Ishikawa (cell line): ENCODE results near the gene TRIM9.

ENCODE experiments used
- CEBPB ChIP-seq: IDR thresholded peaks from 2 replicates; pipeline ENCODE4 v1.6.1; 2012
- CREB1 ChIP-seq: IDR thresholded peaks from 2 replicates; pipeline ENCODE4 v1.6.1; 2012; ENCODE audit warnings: low read depth
- EGR1 ChIP-seq: IDR thresholded peaks from 2 replicates; pipeline ENCODE4 v1.6.1; 2012
- EP300 ChIP-seq: IDR thresholded peaks from 2 replicates; pipeline ENCODE4 v1.6.1; 2012; ENCODE audit warnings: borderline replicate concordance
- FOXM1 ChIP-seq: IDR thresholded peaks from 2 replicates; pipeline ENCODE4 v1.6.1; 2012; ENCODE audit warnings: low read depth, borderline replicate concordance
- NFIC ChIP-seq: IDR thresholded peaks from 2 replicates; pipeline ENCODE4 v1.6.1; 2012
- RAD21 ChIP-seq: IDR thresholded peaks from 2 replicates; pipeline ENCODE4 v1.6.1; 2012; ENCODE audit warnings: low read depth
- TAF1 ChIP-seq: IDR thresholded peaks from 2 replicates; pipeline ENCODE4 v1.6.1; 2012; ENCODE audit warnings: low read depth, mild to moderate bottlenecking
- TCF12 ChIP-seq: IDR thresholded peaks from 2 replicates; pipeline ENCODE4 v1.6.1; 2012; ENCODE audit warnings: low read depth
- TEAD4 ChIP-seq: IDR thresholded peaks from 2 replicates; pipeline ENCODE4 v1.6.1; 2012
- YY1 ChIP-seq: IDR thresholded peaks from 2 replicates; pipeline ENCODE4 v1.6.1; 2012; ENCODE audit warnings: low read depth
- ZBTB7A ChIP-seq: IDR thresholded peaks from 2 replicates; pipeline ENCODE4 v1.6.1; 2012; ENCODE audit warnings: low read depth
- TF ChIP-seq, protein P1 (sequence below): IDR thresholded peaks from 2 replicates; pipeline ENCODE4 v1.6.1; 2012; ENCODE audit warnings: low read depth, mild to moderate bottlenecking
- TF ChIP-seq, protein P2 (sequence below): IDR thresholded peaks from 2 replicates; pipeline ENCODE4 v1.6.1; 2012
- TF ChIP-seq, protein P3 (sequence below): IDR thresholded peaks from 2 replicates; pipeline ENCODE4 v1.6.1; 2012

Gene TRIM9

DNA sequence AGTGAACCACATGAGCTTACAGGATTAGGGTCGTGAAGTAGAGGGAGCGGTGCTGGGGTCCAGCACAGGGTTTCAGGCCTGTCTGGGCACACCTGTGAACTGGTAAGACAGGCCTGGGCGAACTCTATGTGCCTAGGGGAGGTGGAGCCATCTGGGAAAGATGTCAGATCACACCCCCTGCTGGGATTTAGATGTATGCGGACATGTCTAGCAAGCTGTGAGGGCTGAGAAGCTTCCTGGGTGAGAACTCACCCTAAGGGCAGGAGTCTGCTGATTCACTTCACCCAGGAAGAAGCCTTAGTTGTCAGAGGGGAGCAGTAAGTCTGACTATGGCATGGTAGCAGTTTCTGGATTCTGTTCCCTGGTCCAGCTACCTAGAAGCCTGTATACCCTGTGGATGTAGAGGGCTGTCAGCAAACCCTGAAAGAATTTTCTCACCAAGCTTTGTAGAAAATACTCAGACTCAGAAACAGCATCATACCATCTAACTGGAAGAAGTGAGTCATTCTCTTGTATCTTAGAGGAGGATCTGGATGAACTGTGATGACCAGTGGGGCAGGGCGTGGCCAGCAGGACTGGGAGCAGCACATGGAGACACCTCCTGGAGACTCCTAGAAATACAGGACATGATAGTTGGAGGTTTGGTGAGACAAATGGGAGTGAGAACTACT is 139.4 kb downstream of the TRIM9 start:
- TF ChIP-seq RAD21 (peak; percentile 31; the same call in 1 of the 2 replicates), EP300 (no peak), TAF1 (no peak), NFIC (no peak)

DNA sequence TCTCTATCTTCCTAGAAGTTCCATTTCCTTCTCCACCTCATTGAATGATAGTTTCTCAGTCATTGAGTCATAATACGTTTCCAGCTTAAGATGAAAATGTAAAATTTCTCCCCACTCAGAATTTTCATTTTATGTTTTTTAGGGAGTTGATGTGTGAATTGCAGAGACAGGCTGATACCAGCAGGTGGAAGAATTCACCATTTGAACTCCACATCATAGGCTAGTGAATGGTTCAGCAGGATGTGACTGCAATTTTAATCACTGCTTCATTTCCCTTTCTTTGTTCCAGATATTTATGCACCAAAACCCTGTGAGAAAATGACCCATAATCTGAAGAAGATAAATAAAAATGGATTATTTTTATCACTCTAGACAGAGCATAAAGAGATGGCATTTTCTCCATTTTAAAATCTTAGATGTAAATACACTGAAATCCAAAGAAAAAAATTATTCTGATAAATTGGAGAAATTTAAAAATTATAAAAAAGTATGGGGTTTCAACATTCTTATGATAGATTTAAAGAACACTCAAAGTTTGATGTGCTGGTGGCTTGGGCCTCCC is 140.0 kb downstream of the TRIM9 start:
- TF ChIP-seq RAD21, result peak; percentile 59
- no peak for TF ChIP-seq TAF1

DNA sequence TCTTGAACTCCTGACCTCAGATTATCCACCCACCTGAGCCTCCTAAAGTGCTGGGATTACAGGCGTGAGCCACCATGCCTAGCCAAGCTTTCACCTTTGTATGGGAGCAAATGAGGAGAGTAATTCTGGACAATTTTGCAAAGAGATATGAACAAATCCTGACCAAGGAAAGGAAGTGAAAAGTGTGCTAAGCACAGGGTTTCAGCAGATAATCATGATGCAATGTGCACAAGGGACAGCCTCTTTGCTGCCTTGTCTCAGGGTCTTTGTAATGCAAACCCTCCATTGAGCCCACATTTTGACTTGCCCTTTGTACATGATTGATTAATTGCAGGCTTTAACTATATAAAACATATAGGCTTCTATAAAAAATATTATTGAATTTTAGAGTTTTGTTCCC is 141.4 kb downstream of the TRIM9 start:
- TF ChIP-seq TEAD4 (no peak), EGR1 (no peak), EP300 (no peak), ZBTB7A (no peak), CREB1 (no peak), TAF1 (no peak), YY1 (no peak), RAD21 (no peak), TCF12 (no peak), FOXM1 (no peak), CEBPB (no peak)

DNA sequence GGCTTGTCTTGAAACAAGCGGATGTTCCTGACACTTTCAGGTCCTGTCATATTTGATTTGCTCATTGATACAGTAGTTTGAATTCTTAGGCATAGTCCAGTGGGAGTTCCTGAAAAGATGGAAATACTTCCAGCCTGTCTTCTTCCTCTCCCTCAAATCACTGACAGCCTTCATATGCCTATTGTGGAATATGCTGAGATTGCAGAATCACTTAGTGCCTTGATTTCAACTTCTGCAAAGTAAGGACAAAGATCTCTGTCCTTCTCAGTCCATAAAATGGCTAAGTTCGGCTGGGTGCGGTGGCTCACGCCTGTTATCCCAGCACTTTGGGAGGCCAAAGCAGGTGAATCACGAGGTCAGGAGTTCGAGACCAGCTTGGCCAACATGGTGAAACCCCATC is 143.9 kb downstream of the TRIM9 start:
- TF ChIP-seq, protein P1, sequence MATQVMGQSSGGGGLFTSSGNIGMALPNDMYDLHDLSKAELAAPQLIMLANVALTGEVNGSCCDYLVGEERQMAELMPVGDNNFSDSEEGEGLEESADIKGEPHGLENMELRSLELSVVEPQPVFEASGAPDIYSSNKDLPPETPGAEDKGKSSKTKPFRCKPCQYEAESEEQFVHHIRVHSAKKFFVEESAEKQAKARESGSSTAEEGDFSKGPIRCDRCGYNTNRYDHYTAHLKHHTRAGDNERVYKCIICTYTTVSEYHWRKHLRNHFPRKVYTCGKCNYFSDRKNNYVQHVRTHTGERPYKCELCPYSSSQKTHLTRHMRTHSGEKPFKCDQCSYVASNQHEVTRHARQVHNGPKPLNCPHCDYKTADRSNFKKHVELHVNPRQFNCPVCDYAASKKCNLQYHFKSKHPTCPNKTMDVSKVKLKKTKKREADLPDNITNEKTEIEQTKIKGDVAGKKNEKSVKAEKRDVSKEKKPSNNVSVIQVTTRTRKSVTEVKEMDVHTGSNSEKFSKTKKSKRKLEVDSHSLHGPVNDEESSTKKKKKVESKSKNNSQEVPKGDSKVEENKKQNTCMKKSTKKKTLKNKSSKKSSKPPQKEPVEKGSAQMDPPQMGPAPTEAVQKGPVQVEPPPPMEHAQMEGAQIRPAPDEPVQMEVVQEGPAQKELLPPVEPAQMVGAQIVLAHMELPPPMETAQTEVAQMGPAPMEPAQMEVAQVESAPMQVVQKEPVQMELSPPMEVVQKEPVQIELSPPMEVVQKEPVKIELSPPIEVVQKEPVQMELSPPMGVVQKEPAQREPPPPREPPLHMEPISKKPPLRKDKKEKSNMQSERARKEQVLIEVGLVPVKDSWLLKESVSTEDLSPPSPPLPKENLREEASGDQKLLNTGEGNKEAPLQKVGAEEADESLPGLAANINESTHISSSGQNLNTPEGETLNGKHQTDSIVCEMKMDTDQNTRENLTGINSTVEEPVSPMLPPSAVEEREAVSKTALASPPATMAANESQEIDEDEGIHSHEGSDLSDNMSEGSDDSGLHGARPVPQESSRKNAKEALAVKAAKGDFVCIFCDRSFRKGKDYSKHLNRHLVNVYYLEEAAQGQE, result no peak
- TF ChIP-seq TEAD4, result no peak
- TF ChIP-seq EGR1, result no peak
- no peak for TF ChIP-seq CREB1
- TF ChIP-seq RAD21, result no peak
- no peak for TF ChIP-seq FOXM1
- TF ChIP-seq, protein P2, sequence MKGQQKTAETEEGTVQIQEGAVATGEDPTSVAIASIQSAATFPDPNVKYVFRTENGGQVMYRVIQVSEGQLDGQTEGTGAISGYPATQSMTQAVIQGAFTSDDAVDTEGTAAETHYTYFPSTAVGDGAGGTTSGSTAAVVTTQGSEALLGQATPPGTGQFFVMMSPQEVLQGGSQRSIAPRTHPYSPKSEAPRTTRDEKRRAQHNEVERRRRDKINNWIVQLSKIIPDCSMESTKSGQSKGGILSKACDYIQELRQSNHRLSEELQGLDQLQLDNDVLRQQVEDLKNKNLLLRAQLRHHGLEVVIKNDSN, result no peak
- no peak for TF ChIP-seq CEBPB
- no peak for TF ChIP-seq TAF1
- no peak for TF ChIP-seq YY1
- no peak for TF ChIP-seq NFIC
- TF ChIP-seq EP300, result no peak
- TF ChIP-seq ZBTB7A, result no peak

DNA sequence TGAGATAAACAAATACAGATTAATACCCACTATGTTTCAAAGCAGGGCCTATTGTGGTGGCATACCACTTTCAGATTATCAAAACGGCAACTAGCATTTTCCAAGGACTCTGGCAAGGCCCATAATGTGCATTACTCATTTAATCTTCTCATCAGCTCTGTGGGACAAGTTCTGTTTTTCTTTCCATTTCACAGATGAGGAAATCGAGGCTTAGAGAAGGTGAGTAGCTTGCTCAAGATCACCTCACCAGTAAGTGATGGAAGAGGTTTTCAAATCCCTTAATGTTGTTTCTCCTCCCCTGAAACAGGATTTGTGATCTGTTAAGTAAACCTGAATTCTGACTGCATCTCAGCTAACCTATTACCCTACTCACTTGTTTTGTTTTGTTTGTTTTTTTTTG is 146.7 kb downstream of the TRIM9 start:
- TF ChIP-seq EGR1 (no peak), EP300 (no peak), ZBTB7A (no peak), TEAD4 (no peak), CREB1 (no peak), CEBPB (no peak), TAF1 (no peak), TCF12 (no peak), YY1 (no peak)
- TF ChIP-seq, protein P2, result no peak
- TF ChIP-seq, protein P3, sequence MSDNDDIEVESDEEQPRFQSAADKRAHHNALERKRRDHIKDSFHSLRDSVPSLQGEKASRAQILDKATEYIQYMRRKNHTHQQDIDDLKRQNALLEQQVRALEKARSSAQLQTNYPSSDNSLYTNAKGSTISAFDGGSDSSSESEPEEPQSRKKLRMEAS, result no peak

DNA sequence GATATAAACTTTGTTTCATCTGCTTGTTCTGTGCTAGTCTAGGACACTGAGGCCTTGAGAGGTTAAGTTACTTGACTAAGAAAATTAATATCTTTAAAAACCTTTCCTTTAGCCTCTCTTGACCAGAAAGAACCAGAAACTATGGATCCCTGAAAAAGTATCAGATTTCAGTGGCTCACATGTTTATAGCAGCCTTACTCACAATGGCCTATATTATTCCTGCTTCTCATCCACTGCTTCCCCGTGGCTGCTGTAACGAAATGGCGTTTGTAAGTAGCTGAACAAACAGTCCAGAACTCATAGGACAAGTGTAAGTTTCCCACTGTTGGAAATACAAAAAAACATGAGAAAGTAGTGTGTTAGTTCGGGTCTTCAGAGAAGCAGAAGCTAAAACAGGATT is 147.5 kb downstream of the TRIM9 start:
- TF ChIP-seq CREB1, result no peak
- TF ChIP-seq, protein P1, result no peak
- TF ChIP-seq, protein P2, result no peak
- TF ChIP-seq TCF12, result no peak
- no peak for TF ChIP-seq FOXM1
- no peak for TF ChIP-seq NFIC
- TF ChIP-seq, protein P3, result no peak
- no peak for TF ChIP-seq TEAD4
- no peak for TF ChIP-seq EP300
- no peak for TF ChIP-seq CEBPB
- TF ChIP-seq RAD21, result no peak
- no peak for TF ChIP-seq EGR1
- no peak for TF ChIP-seq YY1
- TF ChIP-seq TAF1, result no peak
- TF ChIP-seq ZBTB7A, result no peak
